HG02973 (cell line): ENCODE data around the gene CCDC178.
A peak's percentile ranks its signal among the peaks of the same experiment; 100 is the strongest.
"Not testable (repeated sequence)": the region's sequence is repeated elsewhere in the genome, so short reads cannot be mapped to it uniquely, and the experiment has no call there.

Experiments
- ATAC-seq: cut with Tn5 transposase; IDR thresholded peaks from one replicate; pipeline ENCODE4 v1.9.1; 2021; ENCODE audit warnings: moderate library complexity; ENCODE audit not compliant: unreplicated experiment

CCDC178 gene

GRCh38 chr18:33239298-33239697 is 201.2 kb downstream of the CCDC178 start:
- no peak for ATAC-seq

GRCh38 chr18:33232318-33232626 is 208.2 kb downstream of the CCDC178 start:
- ATAC-seq, result peak; percentile 27

GRCh38 chr18:33231474-33232317 is 208.8 kb downstream of the CCDC178 start:
- peak; percentile 95 for ATAC-seq

GRCh38 chr18:33212363-33212762 is 228.2 kb downstream of the CCDC178 start:
- ATAC-seq, result no peak

GRCh38 chr18:33210575-33211189 is 229.8 kb downstream of the CCDC178 start:
- ATAC-seq, result no peak

- no peak for ATAC-seq
Measured at GRCh38 chr18:33205777-33206176, 234.7 kb downstream of the CCDC178 start.

GRCh38 chr18:33201509-33201926 is 239.0 kb downstream of the CCDC178 start:
- no peak for ATAC-seq

GRCh38 chr18:33195795-33196194 is 244.7 kb downstream of the CCDC178 start:
- ATAC-seq, result no peak

GRCh38 chr18:33194793-33195192 is 245.7 kb downstream of the CCDC178 start:
- ATAC-seq, result no peak

- ATAC-seq, result no peak
Measured at GRCh38 chr18:33184958-33185357, 255.6 kb downstream of the CCDC178 start.

- no peak for ATAC-seq
Measured at GRCh38 chr18:33184175-33184574, 256.3 kb downstream of the CCDC178 start.

GRCh38 chr18:33183136-33183535 is 257.4 kb downstream of the CCDC178 start:
- no peak for ATAC-seq

- ATAC-seq, result no peak
Measured at GRCh38 chr18:33181016-33181415, 259.5 kb downstream of the CCDC178 start.

GRCh38 chr18:33169218-33169617 is 271.3 kb downstream of the CCDC178 start:
- no peak for ATAC-seq

- not testable (repeated sequence) for ATAC-seq
Measured at GRCh38 chr18:33164121-33164520, 276.4 kb downstream of the CCDC178 start.

- ATAC-seq, result no peak
Measured at GRCh38 chr18:33161131-33161530, 279.4 kb downstream of the CCDC178 start.

- no peak for ATAC-seq
Measured at GRCh38 chr18:33159151-33159550, 281.4 kb downstream of the CCDC178 start.

- no peak for ATAC-seq
Measured at GRCh38 chr18:33157893-33158292, 282.6 kb downstream of the CCDC178 start.

GRCh38 chr18:33156906-33157470 is 283.5 kb downstream of the CCDC178 start:
- ATAC-seq, result no peak

- no peak for ATAC-seq
Measured at GRCh38 chr18:33154049-33154448, 286.5 kb downstream of the CCDC178 start.

GRCh38 chr18:33152376-33152775 is 288.1 kb downstream of the CCDC178 start:
- no peak for ATAC-seq

GRCh38 chr18:33147811-33148210 is 292.7 kb downstream of the CCDC178 start:
- ATAC-seq, result not testable (repeated sequence)
